ENCODE data around the gene SPCS3. TPM values are rescaled to one million over a fixed set of nuclear protein-coding genes. Genes with fewer than 3 reads are reported as not detected.
A peak's percentile ranks its signal among the peaks of the same experiment; 100 is the strongest.
"Not testable (repeated sequence)": the region's sequence is repeated elsewhere in the genome, so short reads cannot be mapped to it uniquely, and the experiment has no call there.

SPCS3 gene
- total and polyA plus RNA-seq, 10 donors: 20.6 to 164 (median 133) TPM

DNA sequence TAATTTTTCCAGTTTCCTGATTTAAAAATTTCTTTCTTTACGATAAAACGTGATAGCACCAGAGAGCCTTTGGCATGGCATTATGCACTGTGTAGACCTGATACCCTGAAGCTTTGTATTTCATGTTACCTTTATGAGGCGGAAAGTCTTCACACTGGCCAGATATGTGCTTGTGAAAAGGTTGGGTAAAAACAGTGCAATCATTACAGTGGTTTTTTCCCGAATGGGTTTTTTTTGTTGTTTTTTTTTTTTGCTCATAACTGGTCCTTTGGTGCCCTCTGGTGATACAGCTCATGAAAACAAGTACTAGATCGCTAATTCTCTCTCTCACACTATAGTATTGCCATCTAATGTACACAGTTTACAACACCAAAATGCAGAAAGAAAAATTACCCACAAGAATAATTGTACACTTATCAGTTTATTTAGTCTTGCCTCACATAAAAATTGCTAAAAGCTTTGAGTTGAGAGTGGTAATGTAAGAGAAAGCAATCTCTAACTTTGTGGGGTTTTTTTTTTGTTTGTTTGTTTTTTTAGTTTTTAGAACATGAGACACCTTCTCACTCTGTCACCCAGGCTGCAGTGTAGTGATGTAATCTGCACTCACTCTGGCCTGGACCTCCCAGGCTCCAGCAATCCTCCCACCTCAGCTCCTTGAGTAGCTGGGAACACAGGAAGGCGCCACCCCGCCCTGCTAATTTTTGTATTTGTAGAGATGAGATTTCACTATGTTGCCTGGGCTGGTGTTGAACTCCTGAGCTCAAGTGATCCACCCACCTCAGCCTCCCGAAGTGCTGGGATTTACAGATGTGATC, 21.3 kb downstream of the SPCS3 start:
- no peak for DNase-seq
- Histone ChIP-seq H3K4me3 (no peak overlapping the region), H3K27ac (no peak overlapping the region), H3K36me3 (peaks cover 0 to 10% (median 0%) of the 10 kb centered on the region in 6 donors), H3K9me3 (peaks cover 11 to 37% (median 30%) of the 10 kb centered on the region in 8 donors), H3K4me1 (peaks cover 0 to 13% (median 5%) of the 10 kb centered on the region in 6 donors), H3K27me3 (replicated peaks in 1 of 7) (no peaks in the 10 kb centered on the region)
- 41 to 59% (median 48%) methylated on average over 8 of the region's 8 CpGs for WGBS, 5 donors
- intact Hi-C loops (cut with DNase I; ENCODE audit: low total_unique reads): loop anchor here (10.0 kb wide), 1 partner anchor 306 kb away; no protein-coding TSS in a partner anchor
- TF ChIP-seq POLR2AphosphoS5 (IDR thresholded peaks at IDR 0.05): no peak
- no peak for TF ChIP-seq POLR2A (IDR thresholded peaks at IDR 0.05)
- TF ChIP-seq, protein P1, sequence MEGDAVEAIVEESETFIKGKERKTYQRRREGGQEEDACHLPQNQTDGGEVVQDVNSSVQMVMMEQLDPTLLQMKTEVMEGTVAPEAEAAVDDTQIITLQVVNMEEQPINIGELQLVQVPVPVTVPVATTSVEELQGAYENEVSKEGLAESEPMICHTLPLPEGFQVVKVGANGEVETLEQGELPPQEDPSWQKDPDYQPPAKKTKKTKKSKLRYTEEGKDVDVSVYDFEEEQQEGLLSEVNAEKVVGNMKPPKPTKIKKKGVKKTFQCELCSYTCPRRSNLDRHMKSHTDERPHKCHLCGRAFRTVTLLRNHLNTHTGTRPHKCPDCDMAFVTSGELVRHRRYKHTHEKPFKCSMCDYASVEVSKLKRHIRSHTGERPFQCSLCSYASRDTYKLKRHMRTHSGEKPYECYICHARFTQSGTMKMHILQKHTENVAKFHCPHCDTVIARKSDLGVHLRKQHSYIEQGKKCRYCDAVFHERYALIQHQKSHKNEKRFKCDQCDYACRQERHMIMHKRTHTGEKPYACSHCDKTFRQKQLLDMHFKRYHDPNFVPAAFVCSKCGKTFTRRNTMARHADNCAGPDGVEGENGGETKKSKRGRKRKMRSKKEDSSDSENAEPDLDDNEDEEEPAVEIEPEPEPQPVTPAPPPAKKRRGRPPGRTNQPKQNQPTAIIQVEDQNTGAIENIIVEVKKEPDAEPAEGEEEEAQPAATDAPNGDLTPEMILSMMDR (IDR thresholded peaks at IDR 0.05 in 8 of 11, conservative IDR thresholded peaks at IDR 0.05 in 3 of 11): peak in 10 of 11 experiments; percentile 29 to 67 (median 44)

DNA sequence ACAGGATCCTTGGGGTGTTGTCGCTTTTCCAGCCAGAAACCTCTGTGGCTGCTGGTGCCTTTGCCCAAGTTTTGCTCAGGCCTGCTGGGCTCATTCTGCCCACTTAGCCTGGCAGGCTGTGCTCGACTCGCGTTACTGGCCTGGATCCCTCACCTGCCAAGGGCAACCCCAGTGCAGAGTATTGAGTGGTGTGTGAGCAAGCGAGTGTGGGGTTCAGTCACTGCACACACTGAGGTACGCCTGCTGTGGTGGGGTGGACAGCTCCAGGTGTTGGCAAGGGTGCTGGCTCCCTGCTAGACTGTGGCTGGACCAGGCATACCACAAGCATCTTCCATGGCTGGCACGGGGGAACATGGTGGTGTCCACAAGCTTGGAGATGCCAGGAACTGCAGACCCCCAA, 22.6 kb downstream of the SPCS3 start:
- WGBS, 5 donors: 85 to 98% (median 92%) methylated on average over 7 of the region's 7 CpGs
- no peak for DNase-seq
- intact Hi-C loops (cut with DNase I; ENCODE audit: low total_unique reads): loop anchor here (10.0 kb wide), 1 partner anchor 308 kb away; no protein-coding TSS in a partner anchor

DNA sequence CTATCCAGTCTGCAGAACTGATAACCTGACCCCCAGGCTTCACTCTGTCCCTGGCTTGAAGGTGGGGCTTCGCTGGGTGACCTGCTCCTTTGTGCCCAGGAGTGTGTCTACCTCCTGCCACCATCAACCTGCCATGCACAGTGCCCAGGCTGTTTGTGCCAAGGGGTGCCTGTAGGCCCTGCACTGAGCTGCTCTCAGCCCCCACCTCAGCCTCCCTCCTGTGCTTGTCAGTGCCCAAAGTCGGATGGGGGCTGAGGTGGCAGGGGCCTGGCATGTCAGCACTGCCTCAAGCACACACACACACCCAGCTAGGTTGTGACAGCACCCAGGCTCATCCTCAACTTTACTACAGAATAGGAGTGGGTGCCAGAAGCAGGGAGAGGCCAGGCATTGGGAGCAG, 23.5 kb downstream of the SPCS3 start:
- H3K27ac ChIP-seq: no peak overlapping the region
- 93 to 99% (median 97%) methylated on average over 2 of the region's 2 CpGs; no CpG with 5 or more reads in 1 of the 5 donors for WGBS, 5 donors
- peaks cover 0 to 10% (median 0%) of the 10 kb centered on the region in 6 donors for H3K36me3 ChIP-seq
- intact Hi-C loops (cut with DNase I; ENCODE audit: low total_unique reads): loop anchor here (10.0 kb wide), 1 partner anchor 308 kb away; no protein-coding TSS in a partner anchor
- peaks cover 11 to 37% (median 30%) of the 10 kb centered on the region in 8 donors for H3K9me3 ChIP-seq
- no peak overlapping the region for H3K4me3 ChIP-seq
- TF ChIP-seq POLR2A (IDR thresholded peaks at IDR 0.05) (no peak), POLR2AphosphoS5 (IDR thresholded peaks at IDR 0.05) (peak in 1 of 3 donors; percentile 11)
- TF ChIP-seq, protein P1 (IDR thresholded peaks at IDR 0.05 in 8 of 11, conservative IDR thresholded peaks at IDR 0.05 in 3 of 11): no peak
- peaks cover 0 to 13% (median 5%) of the 10 kb centered on the region in 6 donors for H3K4me1 ChIP-seq
- H3K27me3 ChIP-seq (replicated peaks in 1 of 7): no peaks in the 10 kb centered on the region
- DNase-seq: no peak

More for the DNA sequence above, 22.6 kb downstream of the SPCS3 start:
- H3K9me3 ChIP-seq: peaks cover 11 to 37% (median 30%) of the 10 kb centered on the region in 8 donors
- TF ChIP-seq POLR2A (IDR thresholded peaks at IDR 0.05) (no peak), POLR2AphosphoS5 (IDR thresholded peaks at IDR 0.05) (peak in 1 of 3 donors; percentile 38)
- TF ChIP-seq, protein P1 (IDR thresholded peaks at IDR 0.05 in 8 of 11, conservative IDR thresholded peaks at IDR 0.05 in 3 of 11): no peak
- H3K27ac ChIP-seq: no peak overlapping the region
- peaks cover 0 to 10% (median 0%) of the 10 kb centered on the region in 6 donors for H3K36me3 ChIP-seq
- H3K4me1 ChIP-seq: peaks cover 0 to 13% (median 5%) of the 10 kb centered on the region in 6 donors
- no peak overlapping the region for H3K4me3 ChIP-seq
- no peaks in the 10 kb centered on the region for H3K27me3 ChIP-seq (replicated peaks in 1 of 7)

DNA sequence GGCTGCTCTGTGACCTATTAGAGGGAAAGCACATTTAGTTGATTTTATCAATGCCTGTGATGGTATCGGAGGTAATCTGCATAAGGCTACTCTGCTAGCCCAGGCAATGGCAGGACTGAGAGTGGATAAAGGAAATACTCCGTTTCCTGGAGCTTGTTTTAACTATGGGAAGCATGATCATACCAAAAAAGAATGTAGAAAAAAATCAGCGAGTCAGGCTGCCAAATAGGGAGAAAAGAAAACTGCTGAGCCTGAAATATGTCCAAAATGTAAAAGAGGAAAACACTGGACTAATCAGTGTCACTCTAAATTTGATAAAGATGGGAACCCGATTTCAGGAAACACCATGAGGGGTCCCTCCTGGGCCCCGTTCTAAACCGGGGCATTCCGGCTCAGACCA, 25.6 kb downstream of the SPCS3 start:
- peak overlapping the region in 2 of 8 donors; percentile 3 to 32 for H3K4me3 ChIP-seq
- peaks cover 11 to 43% (median 32%) of the 10 kb centered on the region in 8 donors for H3K9me3 ChIP-seq
- intact Hi-C loops (cut with DNase I; ENCODE audit: low total_unique reads): loop anchor here (10.0 kb wide), 1 partner anchor 311 kb away; no protein-coding TSS in a partner anchor
- H3K27me3 ChIP-seq (replicated peaks in 1 of 7); H3K4me1 ChIP-seq; DNase-seq: not testable (repeated sequence)
- peak overlapping the region in 2 of 8 donors; percentile 30 to 45 for H3K27ac ChIP-seq
- WGBS, 5 donors: 34 to 72% (median 70%) methylated on average over 7 of the region's 7 CpGs
- peaks cover 0 to 15% (median 0%) of the 10 kb centered on the region in 6 donors for H3K36me3 ChIP-seq

DNA sequence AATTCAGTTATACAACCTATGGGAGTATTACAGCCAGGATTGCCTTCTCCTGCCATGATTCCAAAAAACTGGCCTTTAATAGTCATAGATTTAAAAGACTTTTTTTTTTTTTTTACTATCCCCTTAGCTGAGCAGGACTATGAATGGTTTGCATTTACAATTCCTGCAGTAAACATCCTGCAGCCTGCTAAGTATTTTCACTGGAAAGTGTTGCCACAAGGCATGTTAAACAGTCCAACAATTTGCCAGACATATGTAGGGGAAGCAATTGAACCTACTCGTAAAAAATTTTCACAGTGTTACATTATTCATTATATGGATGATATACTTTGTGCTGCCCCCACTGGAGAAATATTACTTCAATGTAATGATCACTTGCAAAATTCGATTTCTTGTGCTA, 27.1 kb downstream of the SPCS3 start:
- WGBS, 5 donors: 47 to 90% (median 66%) methylated on average over 2 of the region's 2 CpGs
- H3K27me3 ChIP-seq (replicated peaks in 1 of 7); H3K4me3 ChIP-seq; H3K27ac ChIP-seq; DNase-seq; H3K4me1 ChIP-seq: not testable (repeated sequence)
- intact Hi-C loops (cut with DNase I; ENCODE audit: low total_unique reads): loop anchor here (10.0 kb wide), 1 partner anchor 312 kb away; no protein-coding TSS in a partner anchor
- Histone ChIP-seq H3K9me3 (peaks cover 11 to 43% (median 32%) of the 10 kb centered on the region in 8 donors), H3K36me3 (peaks cover 0 to 16% (median 0%) of the 10 kb centered on the region in 6 donors)
